H9 (cell line): Measurements from ENCODE around the gene CLEC3B. TPM values are rescaled to one million over a fixed set of nuclear protein-coding genes. Genes with fewer than 3 reads are reported as not detected.
"Not testable (repeated sequence)": the region's sequence is repeated elsewhere in the genome, so short reads cannot be mapped to it uniquely, and the experiment has no call there.

Experiments used
- DNase-seq: peaks from one replicate; pipeline ENCODE4 v3.0.0-alpha.2; 2017
- H2AFZ ChIP-seq: one replicate; pipeline ENCODE4 v1.6.1; 2013; ENCODE audit warnings: mild to moderate bottlenecking, low read length, control low read depth, moderate library complexity
- H2AK5ac ChIP-seq: 2 replicates; pipeline ENCODE4 v1.6.1; 2013; ENCODE audit warnings: low read length, control low read depth, mixed read lengths; ENCODE audit not compliant: insufficient read length
- H2BK120ac ChIP-seq: one replicate; pipeline ENCODE4 v1.6.1; 2013; ENCODE audit warnings: low read depth, mild to moderate bottlenecking, low read length, control low read depth, inconsistent platforms; ENCODE audit not compliant: poor library complexity, severe bottlenecking
- H2BK12ac ChIP-seq: 2 replicates; pipeline ENCODE4 v1.6.1; 2013; ENCODE audit warnings: low read length, control low read depth, mixed read lengths, low read depth; ENCODE audit not compliant: insufficient read length
- H2BK15ac ChIP-seq: 2 replicates; pipeline ENCODE4 v1.6.1; 2013; ENCODE audit warnings: low read depth, low read length, control low read depth
- H2BK20ac ChIP-seq: one replicate; pipeline ENCODE4 v1.6.1; 2013; ENCODE audit warnings: low read depth, mild to moderate bottlenecking, low read length, control low read depth, inconsistent platforms; ENCODE audit not compliant: poor library complexity, severe bottlenecking
- H2BK5ac ChIP-seq: 2 replicates; pipeline ENCODE4 v1.6.1; 2013; ENCODE audit warnings: low read length, control low read depth, mixed read lengths; ENCODE audit not compliant: insufficient read length
- H3K14ac ChIP-seq: 2 replicates; pipeline ENCODE4 v1.6.1; 2013; ENCODE audit warnings: low read length, control low read depth; ENCODE audit not compliant: insufficient read depth
- H3K18ac ChIP-seq: 2 replicates; pipeline ENCODE4 v1.6.1; 2013; ENCODE audit warnings: low read depth, mild to moderate bottlenecking, mixed read lengths, low read length, control low read depth; ENCODE audit not compliant: insufficient read length
- H3K23ac ChIP-seq: 2 replicates; pipeline ENCODE4 v1.6.1; 2013; ENCODE audit warnings: low read length, control low read depth, mixed read lengths, low read depth; ENCODE audit not compliant: insufficient read length
- H3K23me2 ChIP-seq: 2 replicates; pipeline ENCODE4 v1.6.1; 2013; ENCODE audit warnings: low read depth, mild to moderate bottlenecking, mixed read lengths, low read length, control low read depth; ENCODE audit not compliant: insufficient read length, poor library complexity, severe bottlenecking
- H3K27ac ChIP-seq: 2 replicates; pipeline ENCODE4 v1.5.1; 2013; ENCODE audit warnings: low read length, control low read depth, mixed read lengths, low read depth; ENCODE audit not compliant: insufficient read length
- H3K27me3 ChIP-seq: 2 replicates; pipeline ENCODE4 v1.6.1; 2013; ENCODE audit warnings: low read length, control low read depth, inconsistent platforms; ENCODE audit not compliant: insufficient read depth
- H3K4ac ChIP-seq: 2 replicates; pipeline ENCODE4 v1.6.1; 2013; ENCODE audit warnings: low read depth, mild to moderate bottlenecking, control low read depth, inconsistent platforms, low read length, moderate library complexity
- H3K4me1 ChIP-seq: 2 replicates; pipeline ENCODE4 v1.6.1; 2013; ENCODE audit warnings: low read length, control low read depth, inconsistent platforms; ENCODE audit not compliant: insufficient read depth
- H3K4me2 ChIP-seq: 2 replicates; pipeline ENCODE4 v1.6.1; 2013; ENCODE audit warnings: low read length, control low read depth, mixed read lengths; ENCODE audit not compliant: insufficient read length, insufficient read depth
- H3K56ac ChIP-seq: 2 replicates; pipeline ENCODE4 v1.6.1; 2013; ENCODE audit warnings: low read depth, mild to moderate bottlenecking, mixed read lengths, low read length, control low read depth; ENCODE audit not compliant: insufficient read length
- H3K79me1 ChIP-seq: 2 replicates; pipeline ENCODE4 v1.6.1; 2013; ENCODE audit warnings: low read depth, mild to moderate bottlenecking, moderate library complexity, low read length, control low read depth, inconsistent platforms; ENCODE audit not compliant: insufficient read depth, poor library complexity, severe bottlenecking
- H3K79me2 ChIP-seq: 2 replicates; pipeline ENCODE4 v1.6.1; 2013; ENCODE audit warnings: low read length, control low read depth, inconsistent platforms; ENCODE audit not compliant: insufficient read depth
- H3K9ac ChIP-seq: 2 replicates; pipeline ENCODE4 v1.6.1; 2013; ENCODE audit warnings: low read length, control low read depth, mixed read lengths; ENCODE audit not compliant: insufficient read length; ENCODE audit errors: extremely low read depth
- H3K9me3 ChIP-seq: one replicate; pipeline ENCODE4 v1.6.1; 2013; ENCODE audit warnings: low read depth, low read length, inconsistent platforms; ENCODE audit not compliant: control insufficient read depth
- H3T11ph ChIP-seq: one replicate; pipeline ENCODE4 v1.6.1; 2013; ENCODE audit warnings: mild to moderate bottlenecking, low read length, control low read depth, inconsistent platforms
- H4K20me1 ChIP-seq: one replicate; pipeline ENCODE4 v1.6.1; 2013; ENCODE audit not compliant: control insufficient read depth, insufficient read length, insufficient read depth
- H4K5ac ChIP-seq: 2 replicates; pipeline ENCODE4 v1.6.1; 2013; ENCODE audit warnings: low read depth, mild to moderate bottlenecking, mixed read lengths, low read length, control low read depth; ENCODE audit not compliant: insufficient read length
- H4K8ac ChIP-seq: replicated peaks from 2 replicates; pipeline ENCODE4 v1.6.1; 2013; ENCODE audit warnings: low read length, control low read depth, mixed read lengths, low read depth; ENCODE audit not compliant: insufficient read length
- H4K91ac ChIP-seq: 2 replicates; pipeline ENCODE4 v1.6.1; 2013; ENCODE audit warnings: low read depth, mild to moderate bottlenecking, moderate library complexity, mixed read lengths, low read length, control low read depth; ENCODE audit not compliant: insufficient read length
- H3K27ac Mint-ChIP-seq, 3 experiments: 2 replicates in 2 of 3; 3 replicates in 1 of 3; pipeline ENCODE4 v1.8.0; 2020 to 2021; ENCODE audit warnings: mixed read lengths in 3 of 3, mild to moderate bottlenecking in 1 of 3, moderate library complexity in 1 of 3
- H3K27me3 Mint-ChIP-seq: 2 replicates; pipeline ENCODE4 v1.8.0; 2021; ENCODE audit warnings: low read depth, mild to moderate bottlenecking, moderate library complexity, mixed read lengths
- H3K36me3 Mint-ChIP-seq, 3 experiments: 2 replicates in 2 of 3; 3 replicates in 1 of 3; pipeline ENCODE4 v1.8.0; 2020 to 2021; ENCODE audit warnings: low read depth in 3 of 3, mixed read lengths in 3 of 3; ENCODE audit not compliant: insufficient read depth in 1 of 3
- H3K4me1 Mint-ChIP-seq, 2 experiments: 2 replicates each; pipeline ENCODE4 v1.8.0; 2020; ENCODE audit warnings: mixed read lengths in 2 of 2
- H3K4me3 Mint-ChIP-seq, 2 experiments: 2 replicates in 1 of 2; 3 replicates in 1 of 2; pipeline ENCODE4 v1.8.0; 2020 to 2021; ENCODE audit warnings: mild to moderate bottlenecking in 2 of 2, mixed read lengths in 2 of 2, moderate library complexity in 1 of 2
- H3K9me3 Mint-ChIP-seq, 2 experiments: 2 replicates in 1 of 2; 3 replicates in 1 of 2; pipeline ENCODE4 v1.8.0; 2020; ENCODE audit warnings: mild to moderate bottlenecking in 2 of 2, mixed read lengths in 2 of 2, moderate library complexity in 1 of 2
- CTCF ChIP-seq: fragments of 200-600 bp; sonication (generic); conservative IDR thresholded peaks from 3 replicates; pipeline ENCODE4 v1.8.0; 2021; ENCODE audit warnings: antibody characterized with exemption, mild to moderate bottlenecking
- WGBS: extraction: QIAGEN DNeasy Blood & Tissue Kit; methylation state at CpG from one replicate; pipeline ENCODE4 v1.1.7; 2013; ENCODE audit warnings: missing lambda C conversion rate, low lambda C conversion rate, mixed read lengths; ENCODE audit not compliant: insufficient read length; ENCODE audit errors: extremely low coverage; 5-methylcytosine and 5-hydroxymethylcytosine counted together
- total RNA-seq: library from RNA; stranded (reverse); gene quantifications from 2 replicates; pipeline ENCODE4 v1.2.1, GENCODE V29; 2021

Gene CLEC3B
- total RNA-seq, 1 experiment from 2014 or later, result not detected

- Histone ChIP-seq H3K18ac (no peak overlapping the region), H3K4ac (no peak overlapping the region), H3K23me2 (no peaks in the 10 kb centered on the region), H2BK20ac (no peak overlapping the region), H4K5ac (no peak overlapping the region), H2AK5ac (no peak overlapping the region), H3K27ac (no peak overlapping the region), H2BK12ac (no peak overlapping the region), H4K20me1 (no peaks in the 10 kb centered on the region), H2BK5ac (no peak overlapping the region), H2BK15ac (no peak overlapping the region), H3K79me2 (no peaks in the 10 kb centered on the region), H2BK120ac (no peak overlapping the region), H3K27me3 (no peaks in the 10 kb centered on the region), H3K9me3 (no peaks in the 10 kb centered on the region), H3K4me1 (no peaks in the 10 kb centered on the region), H3K4me2 (no peak overlapping the region), H3T11ph (no peak overlapping the region), H3K9ac (no peak overlapping the region), H4K91ac (no peak overlapping the region), H3K23ac (no peak overlapping the region), H3K56ac (no peak overlapping the region), H3K79me1 (no peaks in the 10 kb centered on the region), H4K8ac (no peak overlapping the region), H3K14ac (no peak overlapping the region), H2AFZ (no peak overlapping the region)
- no peaks in the 10 kb centered on the region; a peak in 1 of 7 replicates for H3K36me3 Mint-ChIP-seq
- no peak for TF ChIP-seq CTCF
- peak overlapping the region in 1 of 3 experiments; percentile 9; a peak in 1 of 7 replicates for H3K27ac Mint-ChIP-seq
- no CpG with 5 or more reads among the region's 11 CpGs for WGBS
- H3K4me1 Mint-ChIP-seq, result peaks cover 0 to 3% of the 10 kb centered on the region in 2 experiments; a peak in 1 of 4 replicates
- H3K9me3 Mint-ChIP-seq, result peaks cover 0 to 3% of the 10 kb centered on the region in 2 experiments; a peak in 3 of 5 replicates
- no peak for DNase-seq
- H3K4me3 Mint-ChIP-seq, result no peak overlapping the region
- peaks cover 23% of the 10 kb centered on the region for H3K27me3 Mint-ChIP-seq
These were observed 49.9 kb downstream of the CLEC3B start for GRCh38 chr3:45075821-45076625.

GRCh38 chr3:45078256-45078655 lies 52.2 kb downstream of the CLEC3B start:
- not testable (repeated sequence) for H2BK120ac ChIP-seq, H2AFZ ChIP-seq, H3K9me3 ChIP-seq, H3K79me1 ChIP-seq, H3K4me3 Mint-ChIP-seq, H4K20me1 ChIP-seq, H3K27me3 ChIP-seq, H2AK5ac ChIP-seq, H3K23ac ChIP-seq, H3K36me3 Mint-ChIP-seq, H3K27ac Mint-ChIP-seq, H4K91ac ChIP-seq, H4K5ac ChIP-seq, DNase-seq, H3K79me2 ChIP-seq, H3K56ac ChIP-seq, H3K23me2 ChIP-seq, H2BK20ac ChIP-seq, H2BK5ac ChIP-seq, H3K27ac ChIP-seq, H3K4me1 Mint-ChIP-seq, H2BK15ac ChIP-seq, H3K14ac ChIP-seq, H3K9me3 Mint-ChIP-seq, H3K4me2 ChIP-seq, H3K18ac ChIP-seq, H3K4me1 ChIP-seq, H2BK12ac ChIP-seq, H3T11ph ChIP-seq, H3K4ac ChIP-seq, H3K9ac ChIP-seq, H4K8ac ChIP-seq
- no CpG with 5 or more reads among the region's 1 CpG for WGBS
- peaks cover 19% of the 10 kb centered on the region for H3K27me3 Mint-ChIP-seq
